Tibial nerve (tissue), 3 donors: ENCODE measurements around the gene DYNC1H1.

Experiments
- POLR2A ChIP-seq, 2 donors: fragments of 450-650 bp; IDR thresholded peaks; one replicate each; pipeline ENCODE4 v1.6.1; 2017; ENCODE audit warnings: antibody characterized with exemption in 2 of 2, mild to moderate bottlenecking in 2 of 2, moderate library complexity in 2 of 2
- TF ChIP-seq, protein P1 (sequence below), 5 experiments: fragments of 200-600 bp in 3 of 5; fragments of 450-650 bp in 2 of 5; sonication (generic) in 3 of 5; IDR thresholded peaks; one replicate each; pipeline ENCODE4 v1.5.1; 2016 to 2019; ENCODE audit warnings: antibody characterized with exemption in 5 of 5, mild to moderate bottlenecking in 3 of 5, moderate library complexity in 2 of 5

DNA sequence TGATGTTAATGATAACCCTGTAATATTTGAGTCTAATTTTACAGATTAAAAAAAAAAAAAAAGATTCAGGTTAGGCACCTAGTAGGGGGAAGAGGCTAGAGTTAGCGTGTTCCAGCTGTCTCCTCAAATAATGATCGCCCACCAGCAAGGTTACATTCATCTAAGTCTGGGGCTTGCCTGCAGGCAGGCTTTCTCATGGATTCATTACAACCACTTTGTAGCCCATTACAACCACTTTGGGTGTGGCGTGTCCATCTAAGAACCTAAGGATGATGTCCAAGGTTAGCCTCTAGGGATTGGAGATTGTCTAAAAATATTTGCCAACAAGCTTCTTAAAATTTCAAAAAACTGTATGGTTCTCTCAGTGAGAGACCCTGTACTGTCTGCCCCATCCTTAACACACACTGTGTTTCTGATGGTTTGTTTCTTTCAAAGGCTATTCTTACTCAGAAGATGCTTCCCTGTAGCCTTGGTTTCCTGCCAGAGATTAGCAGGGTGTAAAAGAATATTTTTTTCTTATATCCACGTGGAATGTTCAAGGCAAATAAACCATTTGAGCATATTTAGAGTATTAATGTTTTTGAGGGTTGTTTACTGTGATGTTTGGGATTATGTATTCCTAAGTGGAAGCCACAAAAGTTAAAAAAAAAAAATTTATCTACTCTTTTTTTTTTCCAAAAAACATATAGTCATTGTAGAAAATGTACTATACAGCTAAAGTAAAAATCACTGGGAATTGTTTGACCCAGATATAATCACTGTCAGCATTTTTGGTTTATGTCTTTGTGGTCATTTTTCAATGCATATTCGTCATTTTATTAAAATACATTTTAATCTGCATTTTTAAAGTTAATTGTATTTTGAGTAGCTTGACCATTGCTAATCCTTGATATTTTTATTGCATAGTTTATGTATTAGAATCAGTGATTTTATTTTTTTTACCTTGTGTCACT lies 1.7 kb downstream of the DYNC1H1 start:
- no peak for TF ChIP-seq POLR2A (IDR thresholded peaks at IDR 0.05)
- TF ChIP-seq, protein P1, sequence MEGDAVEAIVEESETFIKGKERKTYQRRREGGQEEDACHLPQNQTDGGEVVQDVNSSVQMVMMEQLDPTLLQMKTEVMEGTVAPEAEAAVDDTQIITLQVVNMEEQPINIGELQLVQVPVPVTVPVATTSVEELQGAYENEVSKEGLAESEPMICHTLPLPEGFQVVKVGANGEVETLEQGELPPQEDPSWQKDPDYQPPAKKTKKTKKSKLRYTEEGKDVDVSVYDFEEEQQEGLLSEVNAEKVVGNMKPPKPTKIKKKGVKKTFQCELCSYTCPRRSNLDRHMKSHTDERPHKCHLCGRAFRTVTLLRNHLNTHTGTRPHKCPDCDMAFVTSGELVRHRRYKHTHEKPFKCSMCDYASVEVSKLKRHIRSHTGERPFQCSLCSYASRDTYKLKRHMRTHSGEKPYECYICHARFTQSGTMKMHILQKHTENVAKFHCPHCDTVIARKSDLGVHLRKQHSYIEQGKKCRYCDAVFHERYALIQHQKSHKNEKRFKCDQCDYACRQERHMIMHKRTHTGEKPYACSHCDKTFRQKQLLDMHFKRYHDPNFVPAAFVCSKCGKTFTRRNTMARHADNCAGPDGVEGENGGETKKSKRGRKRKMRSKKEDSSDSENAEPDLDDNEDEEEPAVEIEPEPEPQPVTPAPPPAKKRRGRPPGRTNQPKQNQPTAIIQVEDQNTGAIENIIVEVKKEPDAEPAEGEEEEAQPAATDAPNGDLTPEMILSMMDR (IDR thresholded peaks at IDR 0.05), result no peak
